HG02588 (cell line): ENCODE measurements around the gene HMCN2.
"Not testable (repeated sequence)": the region's sequence is repeated elsewhere in the genome, so short reads cannot be mapped to it uniquely, and the experiment has no call there.

ENCODE experiments used
- ATAC-seq: cut with Tn5 transposase; IDR thresholded peaks from one replicate; pipeline ENCODE4 v1.9.1; 2021; ENCODE audit warnings: mild to moderate bottlenecking, moderate library complexity; ENCODE audit not compliant: unreplicated experiment

The HMCN2 gene

GRCh38 chr9:130237763-130238524 lies 27.6 kb upstream of the HMCN2 start:
- ATAC-seq, result no peak

- no peak for ATAC-seq
These were observed 26.2 kb upstream of the HMCN2 start for GRCh38 chr9:130239363-130239695.

DNA sequence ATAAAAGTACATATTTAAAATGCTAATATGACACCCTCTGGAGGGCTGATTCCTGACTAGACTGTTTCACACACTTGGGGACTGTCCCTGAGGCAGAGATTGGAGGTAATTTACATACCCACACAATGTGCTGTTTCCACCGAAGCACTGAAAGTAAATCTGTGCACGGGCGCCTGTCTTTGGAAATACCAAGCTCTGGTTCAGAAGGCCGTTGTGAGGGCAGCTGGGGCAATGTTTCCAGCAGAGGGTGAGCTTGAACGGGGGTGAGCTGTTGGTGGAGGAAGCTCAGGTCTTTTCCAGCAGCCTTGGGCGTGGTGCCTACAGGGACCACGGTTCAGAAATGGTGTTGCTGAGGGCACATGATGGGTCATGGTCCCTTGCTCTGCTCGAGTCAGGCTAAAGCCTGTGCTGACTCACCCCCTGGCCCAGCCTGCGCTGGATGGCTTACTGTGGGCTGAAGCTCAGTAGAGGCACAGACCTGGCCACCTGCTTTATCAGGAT lies 25.8 kb upstream of the HMCN2 start:
- peak; percentile 69 for ATAC-seq

GRCh38 chr9:130240410-130241197 lies 25.0 kb upstream of the HMCN2 start:
- no peak for ATAC-seq

- ATAC-seq, result no peak
These were observed 24.4 kb upstream of the HMCN2 start for GRCh38 chr9:130241198-130241535.

- ATAC-seq, result no peak
These were observed 23.1 kb upstream of the HMCN2 start for GRCh38 chr9:130242270-130243014.

DNA sequence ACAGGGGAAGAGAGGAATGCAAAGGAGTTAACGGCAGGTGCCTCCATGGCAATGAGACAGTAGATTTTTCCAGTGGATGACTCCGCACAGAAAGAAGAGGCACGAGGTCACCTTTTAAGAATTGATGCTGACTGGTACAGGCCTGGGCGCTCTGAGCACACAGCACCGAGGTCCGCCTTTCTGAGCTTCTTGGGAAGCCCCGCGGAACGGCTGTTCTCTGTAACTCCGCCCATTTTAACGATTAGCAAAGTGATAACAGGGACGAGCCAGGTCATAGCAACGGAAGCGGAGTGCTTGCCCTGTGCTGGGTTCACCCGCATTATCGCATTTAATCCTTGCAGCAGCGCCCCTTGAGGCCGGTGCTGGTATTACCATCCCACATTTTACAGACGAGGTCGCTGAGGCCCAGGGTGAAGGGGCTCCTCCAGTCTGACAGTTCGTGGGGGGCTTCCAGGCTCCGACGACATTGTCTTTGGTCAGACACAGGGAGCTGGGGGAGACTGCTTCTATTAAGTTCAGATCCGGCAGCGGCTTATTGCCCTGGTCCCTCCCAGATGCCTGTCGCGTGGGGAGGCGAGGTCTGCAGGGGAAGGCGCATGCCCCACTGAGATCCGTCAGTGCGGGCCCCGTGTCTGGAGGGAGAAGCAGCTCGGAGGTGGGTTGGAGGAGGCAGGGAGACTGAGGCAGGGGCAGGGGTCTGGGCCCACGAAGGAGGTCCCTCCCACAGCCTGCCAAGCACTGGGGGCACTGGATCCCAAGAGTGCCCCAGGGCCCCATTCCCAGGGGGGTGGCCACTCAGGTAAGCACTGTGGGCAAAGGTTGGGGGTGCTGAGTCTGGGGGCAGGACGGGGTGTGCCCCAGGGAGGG lies 22.3 kb upstream of the HMCN2 start:
- no peak for ATAC-seq

GRCh38 chr9:130243882-130244170 lies 21.7 kb upstream of the HMCN2 start:
- no peak for ATAC-seq

GRCh38 chr9:130244548-130245165 lies 20.9 kb upstream of the HMCN2 start:
- ATAC-seq, result no peak

DNA sequence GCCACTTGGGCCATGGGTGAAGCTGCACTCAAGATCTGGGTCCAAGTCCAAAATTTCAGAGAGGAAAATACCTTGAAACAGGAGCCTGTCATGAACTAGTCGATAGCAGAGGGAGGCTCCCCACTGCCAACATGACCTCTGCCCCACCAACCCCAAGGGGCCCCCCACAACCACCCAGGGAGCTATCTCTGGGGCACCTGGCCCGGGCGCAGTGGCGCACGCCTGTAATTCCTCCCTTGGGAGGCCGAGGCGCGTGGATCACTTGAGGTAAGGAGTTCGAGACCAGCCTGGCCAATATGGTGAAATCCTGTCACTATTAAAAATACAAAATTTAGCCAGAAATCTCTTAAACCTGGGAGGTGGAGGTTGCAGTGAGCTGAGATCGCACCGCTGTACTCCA lies 20.1 kb upstream of the HMCN2 start:
- ATAC-seq, result no peak

DNA sequence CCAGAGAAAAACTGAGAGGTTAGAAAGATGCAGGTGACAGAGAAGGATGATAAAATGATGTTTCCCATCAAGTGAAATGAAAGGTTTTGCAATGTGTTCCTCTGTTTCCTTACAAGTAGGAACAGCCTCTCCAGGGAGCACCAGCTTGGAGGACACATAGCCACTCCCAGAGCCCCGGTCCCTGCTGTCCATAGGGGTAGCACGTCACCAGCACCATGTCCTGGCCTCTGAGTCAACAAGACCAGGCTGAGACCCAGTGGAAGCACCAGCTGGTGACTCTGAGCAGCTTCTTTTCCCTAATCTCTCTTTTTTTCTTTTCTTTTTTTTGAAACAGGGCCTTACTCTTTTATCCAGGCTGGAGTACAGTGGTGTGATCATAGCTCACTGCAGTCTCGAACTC lies 19.4 kb upstream of the HMCN2 start:
- no peak for ATAC-seq

GRCh38 chr9:130254747-130255630 lies 10.6 kb upstream of the HMCN2 start:
- no peak for ATAC-seq

DNA sequence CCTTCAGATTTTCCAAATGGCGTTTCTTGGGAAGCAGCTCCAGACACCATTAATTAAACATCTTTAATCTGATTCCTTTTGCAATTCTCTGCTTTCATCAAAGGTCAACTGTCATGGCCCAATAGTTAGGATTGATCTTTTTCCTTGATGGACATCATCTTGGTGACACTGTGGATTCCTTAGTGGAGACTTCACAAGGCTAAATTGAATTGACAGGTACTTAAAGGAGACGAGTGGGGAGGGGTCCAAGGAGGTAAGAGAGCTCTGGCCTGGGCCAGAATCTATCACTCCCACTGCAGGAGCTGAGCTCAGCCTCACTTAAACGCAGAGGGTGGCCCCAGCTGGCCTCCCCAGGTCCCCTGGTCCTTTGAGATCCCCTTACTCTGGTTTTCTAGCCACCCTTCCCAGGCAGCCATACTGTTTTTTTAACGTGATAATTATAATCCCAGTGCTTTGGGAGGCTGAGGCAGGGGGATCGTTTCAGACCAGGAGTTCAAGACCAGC lies 9.9 kb upstream of the HMCN2 start:
- ATAC-seq, result no peak

DNA sequence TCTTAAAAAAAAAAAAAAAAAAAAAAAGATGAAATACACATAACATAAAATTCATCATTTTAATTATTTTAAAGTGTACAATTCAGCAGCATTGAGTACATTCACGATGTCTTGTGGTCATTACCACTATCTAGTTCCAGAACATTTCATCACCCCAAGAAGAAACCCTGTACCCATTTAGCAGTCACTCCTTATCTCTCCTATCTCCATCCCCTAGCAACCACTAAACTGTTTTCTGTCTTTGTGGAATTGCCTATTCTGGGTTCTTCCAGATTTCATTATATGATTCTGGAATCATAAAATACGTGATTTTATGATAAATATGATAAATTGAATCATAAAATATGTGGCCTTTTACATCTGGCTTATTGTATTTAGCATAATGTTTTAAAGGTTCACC lies 8.9 kb upstream of the HMCN2 start:
- no peak for ATAC-seq

DNA sequence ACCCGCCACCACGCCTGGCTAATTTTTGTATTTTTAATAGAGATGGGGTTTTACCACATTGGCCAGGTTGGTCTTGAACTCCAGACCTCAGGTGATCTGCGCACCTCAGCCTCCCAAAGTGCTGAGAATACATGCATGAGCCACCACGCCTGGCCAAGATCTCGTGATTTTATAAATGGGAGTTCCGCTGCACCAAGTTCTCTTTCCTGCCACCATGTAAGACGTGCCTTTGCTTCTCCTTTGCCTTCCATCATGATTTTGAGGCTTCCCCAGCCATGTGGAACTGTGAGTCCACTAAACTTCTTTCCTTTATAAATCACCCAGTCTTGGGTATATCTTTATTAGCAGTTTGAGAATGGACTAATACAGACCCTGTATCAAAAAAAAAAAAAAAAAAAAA lies 7.4 kb upstream of the HMCN2 start:
- ATAC-seq, result not testable (repeated sequence)

DNA sequence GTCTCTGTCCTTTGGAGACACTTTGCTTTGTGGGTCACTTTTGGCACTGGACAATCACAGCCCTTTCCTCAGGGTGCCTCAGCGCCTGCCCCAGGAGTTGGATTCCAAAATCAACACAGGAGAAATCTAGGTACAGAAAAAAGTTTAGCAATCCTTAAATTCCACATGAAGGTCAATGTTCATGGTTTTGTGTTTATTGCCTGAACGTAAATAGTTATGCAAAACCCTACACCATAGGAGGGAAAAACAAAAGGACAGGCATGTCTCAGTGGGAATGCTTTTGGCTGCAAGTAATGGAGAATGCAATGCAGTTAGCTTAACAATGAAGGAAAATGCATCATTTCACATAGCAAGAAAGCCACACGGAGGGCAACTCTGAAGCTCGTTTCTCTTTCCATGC lies 6.5 kb upstream of the HMCN2 start:
- ATAC-seq, result no peak

DNA sequence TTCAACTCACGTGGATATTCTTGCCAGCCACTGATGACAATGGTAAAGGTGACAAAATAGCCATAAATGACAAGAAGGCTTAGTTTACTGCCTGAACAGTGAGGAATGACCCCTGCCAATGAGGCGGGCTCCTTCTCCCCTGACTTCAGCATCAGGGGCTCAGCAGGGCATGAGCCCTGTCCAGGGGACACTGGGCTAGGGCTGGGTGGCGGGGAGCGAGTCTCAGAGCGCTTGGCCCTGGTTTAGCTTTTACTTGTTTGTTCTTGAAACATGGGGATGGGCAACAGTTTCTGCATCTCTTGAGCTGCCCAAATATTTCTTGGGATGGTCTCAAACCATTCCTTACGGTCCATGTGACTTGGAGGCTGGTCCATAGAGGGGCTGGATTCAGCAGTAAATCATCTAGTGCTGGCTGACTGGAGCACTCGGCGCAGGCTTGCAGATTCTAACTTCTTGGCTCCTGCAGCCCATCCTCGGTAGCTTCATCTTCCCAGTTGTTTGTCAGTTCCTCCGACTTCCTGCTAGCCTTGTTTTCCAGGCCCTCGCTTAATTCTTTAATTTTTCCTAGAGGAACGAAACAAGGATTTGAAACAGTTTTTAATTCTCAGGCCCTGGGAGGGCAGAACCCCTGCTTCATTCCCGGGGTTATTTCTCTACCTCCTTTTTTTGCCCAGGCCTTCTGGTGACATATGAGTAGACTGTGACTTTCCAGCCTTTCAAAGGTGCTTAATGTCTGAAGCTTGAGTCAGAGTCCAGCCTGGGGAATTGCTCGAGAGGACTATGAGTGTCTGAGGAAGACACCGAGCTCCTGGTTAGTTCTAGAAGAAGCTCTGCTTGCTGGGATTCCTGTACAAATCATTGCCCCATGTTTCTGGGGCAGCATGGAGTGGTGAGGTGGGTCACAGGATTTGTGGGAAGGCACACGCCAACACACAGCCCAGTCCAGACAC lies 4.5 kb upstream of the HMCN2 start:
- ATAC-seq, result no peak

DNA sequence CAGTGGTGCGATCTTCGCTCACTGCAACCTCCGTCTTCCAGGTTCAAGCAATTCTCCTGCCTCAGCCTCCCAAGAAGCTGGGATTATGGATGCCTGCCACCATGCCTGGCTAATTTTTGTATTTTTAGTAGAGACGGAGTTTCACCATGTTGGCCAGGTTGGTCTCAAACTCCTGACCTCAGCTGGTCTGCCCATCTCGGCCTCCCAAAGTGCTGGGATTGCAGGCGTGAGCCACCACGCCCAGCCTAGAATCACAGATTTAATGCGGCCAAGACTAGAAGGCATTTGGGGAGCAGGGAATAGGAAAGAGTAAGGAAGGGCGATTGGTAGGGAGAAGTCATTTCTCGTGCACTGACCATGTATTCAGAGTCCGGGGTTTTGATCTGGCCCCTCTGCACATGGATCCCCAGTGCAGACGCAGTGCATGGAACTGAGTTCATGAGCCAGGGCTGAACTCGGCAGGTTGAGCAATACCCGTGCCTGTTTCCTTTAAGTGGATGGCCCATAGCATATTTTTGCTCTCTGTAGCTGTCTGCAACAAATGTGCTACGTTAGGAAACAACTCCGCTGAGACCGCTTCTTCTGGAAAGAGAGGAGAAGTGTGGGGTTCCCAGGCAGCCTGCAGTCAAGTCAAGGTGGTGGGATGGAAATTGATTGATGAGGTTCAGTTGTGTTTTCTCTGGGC lies 3.4 kb upstream of the HMCN2 start:
- no peak for ATAC-seq
